Neural progenitor cell (in vitro differentiated cells): ENCODE measurements around the gene ITGA8. TPM values are rescaled to one million over a fixed set of nuclear protein-coding genes. Genes with fewer than 3 reads are reported as not detected.

ENCODE experiments used
- DNase-seq: peaks from one replicate; pipeline ENCODE4 v3.0.0-alpha.2; 2016; ENCODE audit warnings: low spot score
- H2AFZ ChIP-seq: fragments of 200-600 bp; sonication (generic); replicated peaks from 2 replicates; pipeline ENCODE4 v1.6.1; 2016; ENCODE audit warnings: antibody characterized with exemption
- H3F3A ChIP-seq: fragments of 200-600 bp; sonication (generic); 2 replicates; pipeline ENCODE4 v1.6.1; 2016; ENCODE audit warnings: antibody characterized with exemption, low read depth
- H3K27ac ChIP-seq: fragments of 200-600 bp; sonication (generic); 2 replicates; pipeline ENCODE4 v1.5.1; 2016; ENCODE audit warnings: mild to moderate bottlenecking
- H3K27me3 ChIP-seq: fragments of 200-600 bp; sonication (generic); 2 replicates; pipeline ENCODE4 v1.6.1; 2016; ENCODE audit warnings: mild to moderate bottlenecking, moderate library complexity
- H3K36me3 ChIP-seq: fragments of 200-600 bp; sonication (generic); 2 replicates; pipeline ENCODE4 v1.5.1; 2016
- H3K4me1 ChIP-seq: fragments of 200-600 bp; sonication (generic); 2 replicates; pipeline ENCODE4 v1.6.1; 2016; ENCODE audit warnings: mixed run types
- H3K4me2 ChIP-seq: fragments of 200-600 bp; sonication (generic); 2 replicates; pipeline ENCODE4 v1.6.1; 2016
- H3K4me3 ChIP-seq: fragments of 200-600 bp; sonication (generic); 2 replicates; pipeline ENCODE4 v1.5.1; 2016
- H3K79me2 ChIP-seq: fragments of 200-600 bp; sonication (generic); 2 replicates; pipeline ENCODE4 v1.6.1; 2016; ENCODE audit warnings: low read depth
- H3K9ac ChIP-seq: fragments of 200-600 bp; sonication (generic); 2 replicates; pipeline ENCODE4 v1.6.1; 2016
- H3K9me3 ChIP-seq: fragments of 200-600 bp; sonication (generic); 2 replicates; pipeline ENCODE4 v1.5.1; 2016; ENCODE audit warnings: low read depth
- H4K20me1 ChIP-seq: fragments of 200-600 bp; sonication (generic); 2 replicates; pipeline ENCODE4 v1.6.1; 2016; ENCODE audit warnings: low read depth
- H3K27ac Mint-ChIP-seq: 3 replicates; pipeline ENCODE4 v1.8.0; 2021; ENCODE audit warnings: mixed read lengths
- H3K27me3 Mint-ChIP-seq: 2 replicates; pipeline ENCODE4 v1.8.0; 2022; ENCODE audit warnings: low read depth, mild to moderate bottlenecking, inconsistent platforms, moderate library complexity, mixed read lengths; ENCODE audit not compliant: insufficient read depth
- H3K36me3 Mint-ChIP-seq: 3 replicates; pipeline ENCODE4 v1.8.0; 2021; ENCODE audit warnings: mixed read lengths
- H3K4me1 Mint-ChIP-seq: 3 replicates; pipeline ENCODE4 v1.8.0; 2021; ENCODE audit warnings: mixed read lengths
- H3K4me3 Mint-ChIP-seq: 3 replicates; pipeline ENCODE4 v1.8.0; 2021; ENCODE audit warnings: mild to moderate bottlenecking, moderate library complexity, mixed read lengths
- H3K9me3 Mint-ChIP-seq: 3 replicates; pipeline ENCODE4 v1.8.0; 2020; ENCODE audit warnings: mixed read lengths
- CTCF ChIP-seq: fragments of 200-600 bp; sonication (generic); IDR thresholded peaks from 2 replicates; pipeline ENCODE4 v1.5.1; 2017; ENCODE audit warnings: antibody characterized with exemption, mild to moderate bottlenecking
- EZH2 ChIP-seq: fragments of 200-600 bp; sonication (generic); IDR thresholded peaks from 2 replicates; pipeline ENCODE4 v1.6.1; 2017; ENCODE audit warnings: antibody characterized with exemption, mild to moderate bottlenecking, moderate library complexity
- EZH2phosphoT487 ChIP-seq: fragments of 200-600 bp; sonication (generic); IDR thresholded peaks from 2 replicates; pipeline ENCODE4 v1.6.1; 2017; ENCODE audit warnings: antibody characterized with exemption
- total RNA-seq: library from RNA; depleted of rRNA; stranded (reverse); fragments of >200 nt; gene quantifications from 2 replicates; pipeline ENCODE4 v1.2.3, GENCODE V29; 2015; ENCODE audit warnings: low replicate concordance

ITGA8 gene
- total RNA-seq, 1 donor from 2014 or later, result 0.15 TPM

GRCh38 chr10:15571575-15571974 lies 148.1 kb downstream of the ITGA8 start:
- H3K27ac Mint-ChIP-seq, result no peak overlapping the region

GRCh38 chr10:15570738-15571339 lies 148.9 kb downstream of the ITGA8 start:
- Histone ChIP-seq H3K27me3 (no peaks in the 10 kb centered on the region), H3K36me3 (no peaks in the 10 kb centered on the region), H3K9me3 (no peaks in the 10 kb centered on the region), H3K9ac (no peak overlapping the region), H4K20me1 (no peaks in the 10 kb centered on the region), H2AFZ (no peak overlapping the region), H3K4me3 (no peak overlapping the region), H3K4me2 (no peak overlapping the region), H3F3A (no peaks in the 10 kb centered on the region), H3K79me2 (no peaks in the 10 kb centered on the region), H3K4me1 (peaks cover 6% of the 10 kb centered on the region), H3K27ac (no peak overlapping the region)
- Mint-ChIP-seq H3K36me3 (no peaks in the 10 kb centered on the region), H3K27ac (no peak overlapping the region), H3K9me3 (no peaks in the 10 kb centered on the region), H3K4me3 (no peak overlapping the region), H3K27me3 (peaks cover 5% of the 10 kb centered on the region), H3K4me1 (peaks cover 5% of the 10 kb centered on the region)
- peak; percentile 28 for DNase-seq
- no peak for TF ChIP-seq EZH2
- no peak for TF ChIP-seq CTCF
- no peak for TF ChIP-seq EZH2phosphoT487

More at GRCh38 chr10:15571575-15571974, 148.1 kb downstream of the ITGA8 start:
- H3K27me3 Mint-ChIP-seq, result no peaks in the 10 kb centered on the region
- Histone ChIP-seq H4K20me1 (no peaks in the 10 kb centered on the region), H3F3A (no peaks in the 10 kb centered on the region), H3K36me3 (no peaks in the 10 kb centered on the region), H3K27me3 (peaks cover 5% of the 10 kb centered on the region), H2AFZ (no peak overlapping the region), H3K4me1 (peaks cover 6% of the 10 kb centered on the region), H3K9ac (no peak overlapping the region), H3K4me3 (no peak overlapping the region), H3K79me2 (no peaks in the 10 kb centered on the region), H3K27ac (no peak overlapping the region), H3K9me3 (no peaks in the 10 kb centered on the region), H3K4me2 (no peak overlapping the region)
- H3K9me3 Mint-ChIP-seq, result no peaks in the 10 kb centered on the region
- no peak for TF ChIP-seq EZH2phosphoT487
- no peak for TF ChIP-seq EZH2
- TF ChIP-seq CTCF, result no peak
- peaks cover 5% of the 10 kb centered on the region for H3K4me1 Mint-ChIP-seq
- H3K36me3 Mint-ChIP-seq, result no peaks in the 10 kb centered on the region
- H3K4me3 Mint-ChIP-seq, result no peak overlapping the region
- DNase-seq, result no peak

- H2AFZ ChIP-seq, result no peak overlapping the region
- Mint-ChIP-seq H3K27ac (no peak overlapping the region), H3K27me3 (peaks cover 8% of the 10 kb centered on the region), H3K4me1 (peaks cover 5% of the 10 kb centered on the region), H3K36me3 (no peaks in the 10 kb centered on the region), H3K9me3 (no peaks in the 10 kb centered on the region), H3K4me3 (no peak overlapping the region)
- TF ChIP-seq CTCF, result no peak
- no peak for TF ChIP-seq EZH2
- TF ChIP-seq EZH2phosphoT487, result no peak
- no peak overlapping the region for H3K27ac ChIP-seq
- no peak overlapping the region for H3K4me3 ChIP-seq
- no peak overlapping the region for H3K9ac ChIP-seq
- H3K9me3 ChIP-seq, result no peaks in the 10 kb centered on the region
- H3K4me2 ChIP-seq, result no peak overlapping the region
- no peaks in the 10 kb centered on the region for H3K36me3 ChIP-seq
- H4K20me1 ChIP-seq, result no peaks in the 10 kb centered on the region
- H3K4me1 ChIP-seq, result peaks cover 6% of the 10 kb centered on the region
- no peaks in the 10 kb centered on the region for H3K79me2 ChIP-seq
- no peak for DNase-seq
- H3K27me3 ChIP-seq, result no peaks in the 10 kb centered on the region
- H3F3A ChIP-seq, result no peaks in the 10 kb centered on the region
These were observed 151.8 kb downstream of the ITGA8 start for GRCh38 chr10:15567952-15568351.
